Measurements from ENCODE around the gene KCNIP3.

KCNIP3 gene

DNA sequence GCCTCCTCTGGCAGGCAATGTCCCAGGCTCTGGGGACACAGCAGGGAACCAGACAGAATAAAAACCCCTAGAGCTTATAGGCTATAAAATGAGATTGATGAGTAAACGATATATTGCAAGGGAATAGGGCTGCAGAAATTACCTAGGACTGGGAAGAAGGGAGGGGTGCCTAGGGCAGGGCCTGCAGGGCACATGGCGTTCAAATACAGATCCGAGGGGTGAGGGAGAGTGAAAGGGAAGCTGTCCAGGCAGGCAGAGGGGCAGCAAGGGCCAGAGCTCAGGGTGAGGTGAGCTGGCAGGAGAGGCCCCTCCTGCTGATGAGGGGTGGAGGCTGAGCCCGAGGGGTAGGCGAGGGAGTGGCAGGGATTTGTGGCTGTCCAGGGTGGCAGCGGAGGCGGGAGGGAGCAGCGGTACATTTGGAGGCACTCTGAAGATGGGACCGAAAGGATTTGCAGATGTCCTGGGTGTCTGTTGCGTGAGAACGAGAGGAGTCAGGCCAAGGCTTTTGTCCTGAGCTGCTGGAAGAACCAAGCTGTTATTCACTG, 33.7 kb downstream of the KCNIP3 start:
- no peak for DNase-seq

DNA sequence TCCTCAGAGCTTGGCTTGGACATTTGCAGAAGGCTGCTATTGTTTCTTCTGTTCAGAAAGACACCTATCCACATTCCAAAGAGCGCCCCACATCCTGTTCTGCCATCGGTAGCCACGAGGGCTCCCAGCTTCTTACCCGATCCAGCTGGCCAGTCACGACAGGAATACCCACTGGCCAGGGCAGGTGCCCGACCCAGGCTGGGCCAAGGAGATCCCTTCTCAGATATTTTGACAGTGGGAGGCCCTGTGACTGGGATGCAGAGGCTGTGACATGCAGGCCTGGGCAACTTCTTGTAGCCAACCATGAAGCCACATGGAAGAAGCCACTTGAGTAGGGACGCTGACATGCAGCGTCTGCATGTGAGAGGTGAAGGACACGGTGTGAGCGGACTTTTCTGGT, 34.5 kb downstream of the KCNIP3 start:
- no peak for DNase-seq

DNA sequence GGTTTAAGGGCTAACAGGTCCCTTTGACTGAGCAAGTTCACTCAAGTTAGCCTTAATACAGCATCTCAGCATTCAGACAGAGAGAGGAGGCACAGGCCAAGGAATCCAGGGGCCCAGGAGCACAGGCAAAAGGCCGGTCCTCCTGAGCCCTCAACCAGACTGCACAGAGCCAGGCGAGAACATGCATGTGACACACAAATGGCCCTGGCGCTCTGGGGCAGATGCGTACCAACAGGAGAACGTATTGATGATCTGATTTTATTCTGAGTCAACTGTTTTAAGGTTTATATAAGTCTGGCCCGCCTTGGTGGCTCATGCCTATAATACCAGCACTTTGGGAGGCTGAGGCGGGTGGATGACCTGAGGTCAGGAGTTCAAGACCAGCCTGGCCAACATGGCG, 34.9 kb downstream of the KCNIP3 start:
- no peak for DNase-seq

DNA sequence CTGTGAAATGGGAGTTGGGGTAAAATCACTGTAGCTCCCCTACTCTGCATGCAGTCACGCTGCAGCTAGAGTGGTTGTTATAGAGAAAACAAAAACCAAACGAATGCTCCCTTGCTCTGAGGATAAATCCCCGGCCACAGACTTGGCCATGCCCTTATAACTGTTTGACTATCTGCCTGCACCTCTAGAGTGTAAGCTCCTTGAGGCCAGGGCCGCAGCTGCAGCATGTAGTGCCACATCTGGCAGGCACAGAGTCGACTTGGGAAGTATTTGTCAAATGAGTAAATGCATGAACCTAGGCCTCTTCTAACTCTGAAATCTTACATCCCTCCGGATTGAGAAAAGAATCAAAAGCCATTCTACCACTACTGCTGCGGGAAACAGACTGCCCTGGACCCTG, 35.9 kb downstream of the KCNIP3 start:
- DNase-seq, result no peak

DNA sequence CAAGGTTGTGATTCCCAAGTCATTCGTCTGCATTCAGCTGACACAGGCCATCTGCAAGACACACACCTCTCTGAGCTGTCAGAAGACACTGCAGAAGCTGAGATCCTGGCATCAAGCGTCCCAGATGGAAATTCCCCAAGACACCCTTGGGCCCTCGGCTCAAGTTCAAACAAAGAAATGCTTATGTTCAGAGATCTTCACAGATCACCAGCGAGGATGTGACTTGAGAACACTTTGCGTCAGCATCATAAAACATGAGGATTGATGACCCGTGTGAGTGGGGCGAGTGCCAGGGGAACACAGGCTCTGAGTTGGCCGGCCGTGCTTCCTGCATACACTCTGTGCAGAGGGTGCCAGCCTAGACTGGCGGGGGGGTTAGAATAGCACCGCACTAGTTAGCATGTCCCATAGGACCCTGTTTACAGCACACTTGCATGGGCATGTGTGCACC, 36.8 kb downstream of the KCNIP3 start:
- peak; percentile 97 for DNase-seq

DNA sequence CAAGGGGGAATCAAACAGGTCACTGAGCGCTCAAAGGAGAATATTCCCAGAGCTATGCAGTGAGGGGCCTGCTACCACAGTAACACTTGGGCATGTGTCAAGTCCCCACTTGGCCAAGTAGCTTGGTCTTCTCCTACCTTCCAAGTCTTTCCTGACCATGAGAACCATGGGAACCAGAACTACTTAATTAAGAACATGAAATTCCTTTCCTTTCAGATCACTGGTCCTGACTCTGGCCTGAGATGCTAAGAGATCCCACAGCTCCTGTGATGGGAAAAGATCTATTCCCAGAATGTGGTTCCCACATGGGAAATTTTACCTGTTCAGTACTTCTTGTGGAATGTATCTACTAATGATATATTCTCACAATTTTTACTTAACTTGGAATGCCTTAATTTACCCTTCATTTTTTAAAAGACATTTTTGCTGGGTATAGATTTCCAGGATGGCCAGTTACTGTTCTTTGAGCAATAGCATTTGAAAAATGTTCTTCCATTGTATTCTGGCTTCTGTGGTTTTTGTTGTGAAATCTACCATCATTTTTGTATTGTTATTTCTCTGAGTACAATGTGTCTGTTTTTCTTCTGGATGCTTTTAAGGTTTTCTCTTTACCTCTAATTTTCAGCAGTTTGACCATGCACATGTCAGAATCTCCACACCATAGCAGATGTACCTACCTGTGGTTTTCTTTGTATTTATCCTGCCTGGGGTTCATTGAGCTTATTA, 37.9 kb downstream of the KCNIP3 start:
- peak; percentile 34 for DNase-seq

DNA sequence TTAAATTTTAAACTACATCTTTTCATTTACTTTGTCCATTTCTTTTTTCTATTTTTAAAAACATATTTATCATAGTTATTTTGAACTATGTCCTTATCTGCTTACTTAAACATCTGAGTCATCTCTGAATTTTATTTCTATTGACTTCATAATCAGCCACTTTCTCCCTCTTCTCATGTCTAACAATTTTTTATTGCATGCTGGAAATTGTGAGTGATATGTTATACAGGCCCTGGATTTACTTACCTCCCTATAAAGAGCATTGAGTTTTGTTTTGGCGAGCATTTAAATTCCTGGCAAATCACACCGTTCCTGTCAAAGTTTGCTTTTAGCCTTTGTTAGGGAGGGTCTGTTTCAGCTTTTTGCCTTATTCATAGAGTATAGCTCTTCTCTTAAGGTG, 39.3 kb downstream of the KCNIP3 start:
- DNase-seq, result no peak

DNA sequence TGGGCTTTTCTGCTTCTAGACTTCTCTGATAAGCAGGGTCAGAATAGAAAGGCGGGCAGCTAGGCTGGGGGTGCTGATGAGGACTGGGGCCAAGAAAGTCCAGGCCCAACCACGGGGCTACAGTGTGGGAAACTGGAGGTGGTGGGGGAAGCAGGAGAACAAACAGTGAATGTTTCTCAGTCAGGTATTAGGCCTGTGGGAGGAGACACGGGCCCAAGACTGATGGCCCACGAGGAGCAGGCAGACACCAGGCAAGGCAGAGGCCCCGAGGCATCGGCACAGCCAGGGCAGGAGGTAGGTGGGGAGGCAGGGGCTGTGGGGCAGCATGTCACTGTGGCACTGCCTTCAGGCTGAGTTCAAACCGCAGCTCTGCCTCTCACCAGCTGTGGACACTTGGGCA, 40.7 kb downstream of the KCNIP3 start:
- DNase-seq, result no peak

DNA sequence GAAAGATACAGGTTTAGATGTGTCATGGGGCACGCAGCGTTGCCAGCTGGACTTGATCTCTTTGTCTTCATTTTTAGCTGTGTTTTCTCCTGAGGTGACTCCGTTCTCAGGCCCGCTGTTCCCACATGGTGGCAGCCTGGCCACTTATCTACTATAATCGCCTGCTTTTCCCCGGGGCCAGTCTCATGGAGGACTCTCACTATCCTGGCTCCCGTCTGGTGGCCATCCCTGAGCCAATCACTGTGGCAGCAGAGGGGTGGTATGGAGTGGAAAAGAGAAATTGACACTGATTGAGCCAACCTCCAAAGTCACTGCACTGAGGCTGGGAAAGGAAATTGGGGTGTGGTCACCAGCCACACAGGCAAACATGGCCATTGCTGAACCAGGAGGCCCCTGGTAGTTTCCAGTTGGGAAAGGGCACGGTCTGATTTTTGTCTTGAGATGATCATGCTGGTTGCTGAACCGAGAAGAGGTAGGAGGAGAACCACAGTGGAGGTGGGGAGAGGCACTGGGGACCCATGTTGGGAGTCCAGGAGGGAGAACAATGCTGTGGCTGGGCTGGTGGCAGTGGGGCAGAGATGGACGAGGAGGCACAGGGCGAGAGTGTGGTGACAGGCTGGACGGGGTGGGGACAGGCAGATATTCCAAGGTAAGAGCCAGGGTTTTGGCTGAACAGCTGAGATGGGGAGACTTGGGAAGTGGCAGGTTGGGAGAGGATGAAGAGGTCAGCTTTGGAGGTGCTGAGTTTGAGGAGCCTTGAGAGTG, 45.6 kb downstream of the KCNIP3 start:
- DNase-seq, result no peak

DNA sequence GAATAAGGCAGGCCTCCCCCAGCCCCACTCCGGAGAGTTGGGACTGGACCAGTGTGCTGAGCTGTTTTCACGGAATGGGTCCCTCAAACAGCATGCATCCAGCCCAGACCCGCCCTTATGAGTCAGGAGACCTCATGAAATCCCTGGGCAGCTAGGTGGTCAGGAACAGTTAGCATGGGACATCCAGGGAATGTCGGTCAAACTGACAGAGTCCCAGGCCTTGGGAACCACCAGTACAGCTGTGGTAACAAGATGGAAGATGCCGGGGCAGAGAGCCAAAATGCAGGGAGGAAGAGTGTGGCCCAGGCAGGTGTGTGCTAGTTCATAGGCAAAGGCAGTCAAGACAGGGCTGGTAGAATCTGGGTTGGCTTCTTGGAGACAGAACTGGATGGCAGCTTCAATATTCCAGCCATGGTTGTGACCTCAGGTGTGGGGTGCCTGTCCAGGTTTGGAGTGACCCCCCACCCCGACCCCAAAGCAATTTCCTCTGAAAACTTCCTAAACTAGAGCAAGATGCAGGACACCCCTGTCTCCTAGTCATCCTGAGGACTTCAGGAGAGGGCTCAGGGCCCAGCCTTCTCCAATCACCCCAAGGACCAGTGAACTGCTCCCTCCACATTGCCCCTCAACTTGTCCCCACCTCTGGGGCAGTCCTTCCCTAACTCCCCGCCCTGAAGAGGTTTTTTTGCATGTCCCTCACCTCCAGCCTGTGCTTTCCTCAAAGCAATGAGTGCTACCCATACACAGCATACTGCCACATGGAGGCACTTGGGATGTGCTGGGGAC, 46.5 kb downstream of the KCNIP3 start:
- DNase-seq, result no peak

DNA sequence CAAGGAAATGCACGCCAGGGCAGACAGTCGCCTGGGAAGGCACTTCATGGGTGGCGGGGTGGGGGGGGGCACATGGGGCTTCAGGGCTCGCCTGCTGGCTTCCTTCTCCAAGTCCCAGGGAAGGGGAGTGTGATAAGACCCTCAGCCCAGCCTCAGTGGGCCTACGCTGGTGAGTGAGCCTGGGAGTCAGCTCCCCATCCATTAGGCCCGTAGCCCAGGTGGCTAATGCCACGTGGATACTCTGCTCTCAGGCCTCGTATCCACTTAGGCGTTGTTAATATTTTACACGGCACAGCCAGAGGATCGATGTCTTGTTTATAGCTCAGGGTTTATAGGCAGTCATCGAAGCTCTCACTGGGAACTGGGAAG, 47.1 kb downstream of the KCNIP3 start:
- no peak for DNase-seq

DNA sequence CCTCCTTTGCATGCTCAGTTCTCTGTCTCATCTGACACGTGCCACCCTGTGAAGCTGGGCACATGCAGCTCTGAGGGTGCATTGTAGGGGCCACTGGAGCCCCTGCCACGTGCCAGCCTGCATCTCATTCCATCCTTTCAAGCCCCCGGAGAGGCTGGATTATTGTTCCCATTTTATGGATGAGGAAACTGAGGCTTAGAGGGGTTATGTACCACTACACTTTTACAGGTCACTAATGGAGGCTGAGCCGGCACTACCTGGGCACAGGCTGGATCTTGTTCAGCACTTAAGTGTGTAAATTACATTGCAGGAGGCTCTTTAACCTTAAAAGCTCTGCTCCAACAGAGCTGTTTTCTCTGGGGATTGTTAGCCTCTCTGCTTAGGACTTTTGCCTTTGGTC, 47.5 kb downstream of the KCNIP3 start:
- no peak for DNase-seq

DNA sequence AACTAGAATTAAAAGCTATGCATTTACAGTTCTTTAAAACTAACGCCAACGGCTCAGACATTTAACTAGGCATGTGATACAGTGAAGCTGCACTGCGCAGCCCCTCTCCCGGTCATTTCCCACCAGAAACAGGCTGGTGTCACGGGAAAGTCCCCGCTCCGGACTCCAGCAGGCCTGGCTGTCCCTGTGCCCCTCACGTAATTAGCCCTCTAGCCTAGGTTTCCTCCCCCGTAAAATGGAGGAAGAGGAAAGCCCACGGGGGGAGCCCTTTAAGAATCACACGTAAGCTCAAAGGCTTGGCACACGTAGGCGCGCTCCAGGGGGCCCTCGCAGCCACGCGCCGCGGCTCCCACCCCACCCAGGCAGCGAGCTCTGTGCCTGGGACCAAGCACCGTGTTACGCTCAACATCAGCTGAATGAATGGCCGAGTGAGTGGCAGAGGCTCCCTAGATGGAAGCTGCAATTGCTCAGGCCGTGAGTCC, 48.0 kb downstream of the KCNIP3 start:
- DNase-seq, result no peak

DNA sequence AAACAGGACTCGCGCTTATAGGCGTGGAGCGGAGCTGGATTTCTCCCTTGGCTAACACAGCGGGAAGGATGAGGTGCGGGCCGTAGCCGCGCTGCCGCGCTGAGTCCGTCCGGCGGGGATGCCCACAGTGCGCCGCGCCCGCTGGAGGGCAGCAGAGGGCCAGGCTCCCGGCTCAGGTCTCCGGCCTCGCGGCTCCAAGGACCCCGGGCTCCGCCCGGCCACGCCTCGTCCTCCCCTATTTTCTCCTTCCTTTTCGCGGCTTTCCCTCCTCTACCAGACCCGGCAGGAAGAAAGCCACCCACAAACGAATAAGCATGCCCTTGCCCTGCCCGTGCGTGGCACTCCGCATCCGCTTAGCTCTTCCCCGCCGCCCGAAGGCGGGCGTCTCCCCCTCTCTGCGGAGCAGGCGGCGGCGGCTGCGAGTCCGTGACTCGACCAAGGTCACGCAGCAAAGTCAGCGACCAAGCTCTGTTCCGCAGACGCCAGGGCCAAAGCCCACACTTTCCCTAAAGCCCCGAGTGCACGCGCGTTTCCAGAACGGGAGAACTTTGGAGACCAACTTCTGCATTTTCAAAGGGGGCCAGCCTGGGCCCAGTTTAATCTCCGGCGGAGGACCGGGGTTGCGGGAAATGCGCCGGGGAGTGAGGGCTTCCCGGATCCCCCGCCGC, 48.5 kb downstream of the KCNIP3 start:
- DNase-seq, result peak; percentile 79

DNA sequence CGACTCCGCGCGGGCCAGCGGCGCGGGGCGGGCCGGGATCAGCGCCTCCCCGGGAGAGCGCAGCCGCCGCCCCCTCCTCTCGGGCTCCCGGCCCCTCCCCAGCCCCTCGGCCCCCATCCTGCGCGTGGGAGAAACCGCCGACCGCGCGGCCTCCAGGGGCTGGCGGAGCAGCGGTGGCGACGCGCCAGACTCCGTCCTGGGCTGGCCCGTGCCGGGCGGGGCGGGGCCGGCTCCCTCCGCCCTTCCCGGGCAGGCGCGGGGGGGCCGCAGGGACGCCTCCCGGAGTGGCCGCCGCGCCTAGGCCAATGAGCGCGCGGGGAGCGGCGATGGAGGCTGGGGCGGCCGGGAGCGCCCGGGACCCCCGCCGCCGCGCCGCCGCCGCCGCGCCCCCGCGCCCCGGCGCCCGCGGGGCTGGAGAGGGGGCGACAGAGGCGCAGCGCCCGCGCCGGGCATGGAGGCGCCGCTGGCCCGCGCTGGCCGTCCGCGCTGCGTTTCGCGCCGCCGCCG, 49.1 kb downstream of the KCNIP3 start:
- peak; percentile 71 for DNase-seq

DNA sequence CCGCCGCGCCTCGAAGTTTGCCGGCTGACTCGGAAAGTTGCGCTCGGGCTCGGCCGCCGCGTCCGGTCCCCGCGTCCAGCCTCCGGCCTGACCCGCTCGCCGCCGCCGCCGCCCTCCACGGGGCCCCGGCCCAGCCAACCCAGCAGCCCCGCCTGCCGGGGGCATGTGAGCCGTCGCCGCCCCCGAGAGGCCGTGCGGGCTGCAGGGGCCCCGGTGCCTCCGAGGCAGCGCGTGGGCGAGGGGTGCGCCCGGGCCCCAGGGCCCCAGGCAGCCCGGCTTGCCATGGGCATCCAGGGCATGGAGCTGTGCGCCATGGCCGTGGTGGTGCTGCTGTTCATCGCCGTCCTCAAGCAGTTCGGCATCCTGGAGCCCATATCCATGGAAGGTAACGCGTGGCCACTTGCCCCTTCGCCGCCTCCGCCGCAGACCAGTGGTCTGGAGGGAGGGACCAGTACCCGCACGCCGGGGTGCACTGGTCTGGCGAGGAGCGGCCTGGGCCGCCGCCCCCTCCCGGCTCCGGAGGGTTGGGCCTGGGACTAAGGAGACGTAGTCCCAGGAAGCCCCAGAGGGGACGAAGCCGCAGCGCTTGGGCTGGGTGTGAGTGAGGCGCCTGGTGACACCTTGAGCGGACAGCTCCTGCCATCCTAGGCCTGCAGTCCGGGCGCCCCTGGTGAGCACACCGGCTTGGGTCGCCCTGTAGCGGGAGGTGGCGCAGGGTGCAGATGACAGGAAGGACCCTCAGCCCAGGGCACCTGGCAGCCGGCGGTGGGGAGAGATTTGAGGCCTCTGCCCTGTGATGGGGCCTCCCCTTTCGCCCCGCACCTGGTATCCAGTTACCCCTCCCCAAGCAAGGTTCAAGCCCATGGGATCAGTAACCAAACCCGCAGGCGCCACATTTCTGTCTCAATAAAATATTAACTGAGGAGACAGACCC, 49.9 kb downstream of the KCNIP3 start:
- no peak for DNase-seq

DNA sequence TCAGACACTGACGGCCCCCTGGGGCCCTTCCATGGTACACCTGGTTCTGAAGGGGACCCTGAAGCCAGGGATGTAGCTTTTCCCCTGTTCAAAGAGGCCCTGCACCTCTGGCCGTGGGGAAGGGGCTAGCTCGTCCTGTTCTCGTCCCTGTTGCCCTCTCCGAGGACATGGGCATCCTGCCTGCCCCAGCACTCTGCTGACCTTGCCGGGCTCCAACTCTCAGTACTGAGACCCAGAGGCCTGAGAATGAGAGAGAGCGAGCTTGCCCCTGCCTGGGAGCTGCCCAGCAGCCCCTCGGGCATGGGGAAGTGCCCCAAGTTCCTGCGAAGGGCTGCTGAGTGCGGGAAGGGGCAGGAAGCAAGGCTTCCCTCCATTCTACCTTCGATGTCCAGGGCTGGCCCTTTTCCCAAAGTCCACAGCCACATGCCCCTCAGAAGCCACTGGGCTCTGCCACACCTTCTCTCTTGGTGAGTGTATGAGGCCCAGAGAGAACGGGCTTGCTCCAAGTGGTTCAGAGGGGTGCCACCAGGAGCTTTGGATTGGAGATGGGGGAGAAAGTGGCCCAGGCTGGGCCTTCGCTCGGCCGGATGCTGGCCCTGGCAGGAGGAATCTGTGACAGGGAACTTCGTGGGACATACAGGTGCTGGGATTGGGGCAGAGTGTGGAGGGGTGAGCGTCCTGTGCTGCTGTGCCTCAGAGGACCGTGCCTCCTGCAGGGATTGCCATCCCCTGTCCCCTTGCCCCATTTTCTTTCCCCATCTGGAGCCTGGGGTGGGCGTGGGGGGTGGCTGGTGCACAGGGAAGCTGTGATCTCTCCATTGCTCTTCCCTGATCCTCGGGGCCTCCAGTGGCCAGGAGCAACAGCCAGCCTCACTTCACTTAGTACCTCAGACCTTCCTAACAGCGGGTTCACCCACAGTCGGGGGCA, 50.8 kb downstream of the KCNIP3 start:
- no peak for DNase-seq

DNA sequence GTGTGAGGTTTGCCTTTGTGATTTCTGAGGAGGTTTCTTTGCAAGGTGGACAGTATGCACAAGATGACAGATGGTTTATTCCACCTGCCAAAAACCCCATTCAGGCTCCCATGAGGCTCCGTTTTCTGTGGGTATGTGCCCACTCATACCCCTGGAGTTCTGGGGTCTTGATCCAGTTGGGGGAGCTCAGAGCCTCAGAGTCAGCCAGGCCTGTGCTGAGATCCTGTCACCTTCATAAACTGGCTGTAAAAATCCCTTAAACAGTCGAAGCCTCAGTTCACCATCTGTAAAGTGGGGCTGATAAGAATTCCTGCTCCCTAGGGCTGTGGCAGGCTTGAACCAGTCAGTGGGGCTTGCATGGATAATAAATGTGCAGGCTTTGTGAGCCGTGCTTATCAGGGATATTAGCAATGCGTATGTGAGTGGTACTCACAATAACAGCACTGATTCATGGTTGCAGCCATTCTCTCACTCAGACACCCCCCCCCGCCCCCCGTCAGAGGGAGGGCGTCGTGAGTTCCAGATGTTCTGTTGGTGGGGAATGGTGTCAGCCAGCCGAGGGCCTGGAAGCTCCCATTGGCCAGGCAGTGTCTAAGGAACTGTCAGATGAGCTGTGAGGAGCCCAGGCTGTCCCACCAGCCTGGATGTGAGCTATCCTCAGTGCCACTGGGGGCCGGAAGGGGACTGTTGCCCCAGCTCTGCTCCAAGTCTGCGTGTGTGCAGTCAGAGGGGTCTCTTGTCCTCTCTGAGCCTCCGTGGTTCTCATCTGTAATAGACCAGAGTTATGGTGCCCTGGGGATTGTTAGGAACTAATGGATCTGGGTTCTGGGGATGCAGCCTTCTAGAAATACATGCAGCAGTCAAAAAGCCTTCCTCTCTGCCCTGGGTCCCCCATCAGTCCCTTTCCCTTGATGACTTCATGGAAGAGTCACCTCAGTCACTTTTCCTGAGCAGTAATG, 51.7 kb downstream of the KCNIP3 start:
- DNase-seq, result peak; percentile 53
